GM18511 (cell line): ENCODE measurements around the gene IL17F.
A peak's percentile ranks its signal among the peaks of the same experiment; 100 is the strongest.

ENCODE experiments used
- ATAC-seq: cut with Tn5 transposase; IDR thresholded peaks from one replicate; pipeline ENCODE4 v1.9.1; 2021; ENCODE audit warnings: mild to moderate bottlenecking, moderate library complexity; ENCODE audit not compliant: unreplicated experiment

The IL17F gene

GRCh38 chr6:52244400-52244799 is at the start of gene IL17F:
Gene IL17F, minus strand, starts transcription at chr6:52244500. Its CDS starts 71 bp downstream, at chr6:52244429.
- no peak for ATAC-seq

- ATAC-seq, result no peak
These were observed 48.8 kb upstream of the IL17F start for GRCh38 chr6:52293067-52293466.

- ATAC-seq, result no peak
These were observed 44.5 kb upstream of the IL17F start for GRCh38 chr6:52288841-52289240.

GRCh38 chr6:52288216-52288615 is 43.9 kb upstream of the IL17F start:
- ATAC-seq, result no peak

GRCh38 chr6:52286798-52287432 is 42.6 kb upstream of the IL17F start:
- ATAC-seq, result no peak

- ATAC-seq, result no peak
These were observed 41.1 kb upstream of the IL17F start for GRCh38 chr6:52285177-52286068.

- ATAC-seq, result peak; percentile 97
These were observed 40.3 kb upstream of the IL17F start, which contains the start of gene MCM3 for GRCh38 chr6:52284460-52285176. Gene MCM3, minus strand, starts transcription at chr6:52284742. Its CDS starts 68 bp downstream, at chr6:52284674.

- peak; percentile 9 for ATAC-seq
These were observed 39.8 kb upstream of the IL17F start for GRCh38 chr6:52284131-52284459.

GRCh38 chr6:52283111-52283510 is 38.8 kb upstream of the IL17F start:
- no peak for ATAC-seq

GRCh38 chr6:52276130-52276529 is 31.8 kb upstream of the IL17F start:
- ATAC-seq, result no peak

- no peak for ATAC-seq
These were observed 27.7 kb upstream of the IL17F start for GRCh38 chr6:52271852-52272460.

GRCh38 chr6:52263709-52264540 is 19.6 kb upstream of the IL17F start:
- peak; percentile 84 for ATAC-seq

GRCh38 chr6:52262620-52263344 is 18.5 kb upstream of the IL17F start:
- ATAC-seq, result no peak

GRCh38 chr6:52261229-52261628 is 16.9 kb upstream of the IL17F start:
- ATAC-seq, result no peak

- ATAC-seq, result no peak
These were observed 16.3 kb upstream of the IL17F start for GRCh38 chr6:52260634-52261033.

- ATAC-seq, result no peak
These were observed 11.1 kb upstream of the IL17F start for GRCh38 chr6:52255434-52255833.

- ATAC-seq, result no peak
These were observed 10.6 kb upstream of the IL17F start for GRCh38 chr6:52254731-52255378.

- no peak for ATAC-seq
These were observed 9.2 kb upstream of the IL17F start for GRCh38 chr6:52253494-52253893.

- ATAC-seq, result no peak
These were observed 6.8 kb upstream of the IL17F start for GRCh38 chr6:52251113-52251512.
